DOHH2 (cell line): ENCODE results near the gene DMPK.

Experiments
- EZH2phosphoT487 ChIP-seq: fragments of 200-600 bp; sonication (generic); IDR thresholded peaks from 2 replicates; pipeline ENCODE4 v1.6.1; 2017; ENCODE audit warnings: borderline replicate concordance, mild to moderate bottlenecking, antibody characterized with exemption, low read length, moderate library complexity, mixed read lengths
- TF ChIP-seq, protein P1 (sequence below): fragments of 200-600 bp; sonication (generic); IDR thresholded peaks from one replicate; pipeline ENCODE4 v1.5.1; 2014; ENCODE audit warnings: antibody characterized with exemption, mild to moderate bottlenecking, low read depth, low read length; ENCODE audit not compliant: poor library complexity, severe bottlenecking

DNA sequence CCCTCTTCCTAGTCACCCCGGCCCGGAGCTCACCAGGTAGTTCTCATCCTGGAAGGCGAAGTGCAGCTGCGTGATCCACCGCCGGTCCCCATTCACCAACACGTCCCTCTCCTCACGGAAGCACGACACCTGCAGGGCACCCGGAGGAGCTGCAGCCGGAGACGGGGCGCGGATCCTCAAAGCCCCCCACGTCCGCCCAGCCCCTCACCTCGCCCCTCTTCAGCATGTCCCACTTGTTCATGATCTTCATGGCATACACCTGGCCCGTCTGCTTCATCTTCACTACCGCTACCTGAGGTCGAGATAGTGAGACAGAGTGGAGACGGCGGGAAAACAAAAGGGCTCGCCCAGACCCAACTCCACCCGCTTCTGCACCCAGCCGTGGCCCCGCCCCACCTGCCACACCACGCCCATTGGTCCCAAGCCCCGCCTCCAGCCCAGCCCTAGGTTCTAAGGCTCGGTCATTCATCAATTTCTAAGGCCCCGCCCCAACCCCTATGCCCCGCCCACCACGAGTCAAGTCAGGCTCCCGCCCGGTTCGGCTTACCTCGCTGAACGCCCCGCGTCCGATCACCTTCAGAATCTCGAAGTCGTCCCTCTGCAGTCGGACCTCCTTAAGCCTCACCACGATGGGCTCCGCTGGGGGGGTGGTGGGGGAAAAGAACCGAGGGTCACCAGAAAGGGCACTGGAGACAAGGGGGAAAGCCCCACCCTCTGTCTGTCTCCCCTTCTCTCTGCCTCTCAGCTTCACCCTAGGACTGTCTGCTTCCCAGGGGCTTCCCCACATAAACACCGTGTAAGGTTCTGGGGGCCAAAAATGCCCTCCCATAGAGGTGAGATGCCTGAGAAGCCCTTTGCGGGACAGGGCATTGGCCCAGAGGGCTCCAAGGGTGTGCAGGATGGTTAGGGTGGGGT, 2.8 kb downstream of the DMPK start:
- TF ChIP-seq, protein P1, sequence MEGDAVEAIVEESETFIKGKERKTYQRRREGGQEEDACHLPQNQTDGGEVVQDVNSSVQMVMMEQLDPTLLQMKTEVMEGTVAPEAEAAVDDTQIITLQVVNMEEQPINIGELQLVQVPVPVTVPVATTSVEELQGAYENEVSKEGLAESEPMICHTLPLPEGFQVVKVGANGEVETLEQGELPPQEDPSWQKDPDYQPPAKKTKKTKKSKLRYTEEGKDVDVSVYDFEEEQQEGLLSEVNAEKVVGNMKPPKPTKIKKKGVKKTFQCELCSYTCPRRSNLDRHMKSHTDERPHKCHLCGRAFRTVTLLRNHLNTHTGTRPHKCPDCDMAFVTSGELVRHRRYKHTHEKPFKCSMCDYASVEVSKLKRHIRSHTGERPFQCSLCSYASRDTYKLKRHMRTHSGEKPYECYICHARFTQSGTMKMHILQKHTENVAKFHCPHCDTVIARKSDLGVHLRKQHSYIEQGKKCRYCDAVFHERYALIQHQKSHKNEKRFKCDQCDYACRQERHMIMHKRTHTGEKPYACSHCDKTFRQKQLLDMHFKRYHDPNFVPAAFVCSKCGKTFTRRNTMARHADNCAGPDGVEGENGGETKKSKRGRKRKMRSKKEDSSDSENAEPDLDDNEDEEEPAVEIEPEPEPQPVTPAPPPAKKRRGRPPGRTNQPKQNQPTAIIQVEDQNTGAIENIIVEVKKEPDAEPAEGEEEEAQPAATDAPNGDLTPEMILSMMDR = peak; percentile 95
- TF ChIP-seq EZH2phosphoT487 = no peak
